Mucosa of descending colon (tissue), 3 donors: Measurements from ENCODE around the gene PRSS33. TPM values are rescaled to one million over a fixed set of nuclear protein-coding genes. Genes with fewer than 3 reads are reported as not detected.

Experiments used
- ATAC-seq: fragments of 200-7000 bp; cut with Tn5 transposase; one replicate; pipeline ENCODE4 v1.9.1; 2020; ENCODE audit warnings: mild to moderate bottlenecking, moderate library complexity
- DNase-seq, 3 donors: peaks; one replicate each; pipeline ENCODE4 v3.0.0-alpha.2; 2020
- H3K36me3 ChIP-seq: fragments of 200-600 bp; one replicate; pipeline ENCODE4 v1.8.0; 2021; ENCODE audit warnings: low read depth, mild to moderate bottlenecking
- H3K4me1 ChIP-seq: fragments of 200-600 bp; one replicate; pipeline ENCODE4 v1.8.0; 2021; ENCODE audit warnings: low read depth, mild to moderate bottlenecking
- H3K4me3 ChIP-seq: fragments of 200-600 bp; one replicate; pipeline ENCODE4 v1.8.0; 2021; ENCODE audit warnings: mild to moderate bottlenecking
- H3K9me3 ChIP-seq: fragments of 200-600 bp; one replicate; pipeline ENCODE4 v1.8.0; 2021; ENCODE audit warnings: mild to moderate bottlenecking
- CTCF ChIP-seq: fragments of 200-600 bp; IDR thresholded peaks from one replicate; pipeline ENCODE4 v1.8.0; 2022; ENCODE audit warnings: antibody characterized with exemption, mild to moderate bottlenecking
- intact Hi-C, 2 donors: fragments of 100-400 bp; cut with DNase I in 1 of 2; cut with micrococcal nuclease in 1 of 2; formaldehyde crosslinking; loops; one replicate each; pipeline versions ENCODE4 v1.11.0 to v1.11.1; 2022; cut with DNase I, micrococcal nuclease
- total RNA-seq, 3 donors: library from RNA; stranded (reverse); fragmentation: NEBNext Ultra II Directional in 2 of 3; extraction: Animal tissue kit (Norgen Biotek cat#: 25700) in 2 of 3; gene quantifications; one replicate each; pipeline versions ENCODE4 v1.2.1 to v1.2.4, GENCODE V29; 2021 to 2023
- donor health status: DM: no; HTN: no; CAD: no; lungs with moderate emphysema.
- donor health status: DM: no; HTN: no; CAD: no.
- donor health status: DM: no; HTN: yes; CAD: no.

PRSS33 gene
- total RNA-seq, 3 donors from 2014 or later: not detected

GRCh38 chr16:2827831-2828520 lies 40.6 kb upstream of the PRSS33 start:
- intact Hi-C loops: no loop called here
- DNase-seq: peak in 1 of 3 donors; percentile 22
- ATAC-seq: no peak
- peaks cover 13% of the 10 kb centered on the region for H3K4me1 ChIP-seq
- no peak overlapping the region for H3K4me3 ChIP-seq
- H3K9me3 ChIP-seq: no peaks in the 10 kb centered on the region
- no peaks in the 10 kb centered on the region for H3K36me3 ChIP-seq
- no peak for TF ChIP-seq CTCF

- H3K9me3 ChIP-seq: no peaks in the 10 kb centered on the region
- intact Hi-C loops: no loop called here
- ATAC-seq (no peak), DNase-seq (peak in 1 of 3 donors; percentile 26)
- H3K36me3 ChIP-seq: no peaks in the 10 kb centered on the region
- H3K4me3 ChIP-seq: no peak overlapping the region
- TF ChIP-seq CTCF: no peak
- H3K4me1 ChIP-seq: peaks cover 13% of the 10 kb centered on the region
These were observed 40.0 kb upstream of the PRSS33 start for GRCh38 chr16:2827374-2827791.

- no peak for TF ChIP-seq CTCF
- DNase-seq (peak in 1 of 3 donors; percentile 27), ATAC-seq (no peak)
- intact Hi-C loops: no loop called here
- H3K36me3 ChIP-seq: no peaks in the 10 kb centered on the region
- H3K4me1 ChIP-seq: peaks cover 13% of the 10 kb centered on the region
- H3K4me3 ChIP-seq: no peak overlapping the region
- H3K9me3 ChIP-seq: no peaks in the 10 kb centered on the region
These were observed 39.4 kb upstream of the PRSS33 start for GRCh38 chr16:2826591-2827373.

GRCh38 chr16:2825906-2826305 lies 38.5 kb upstream of the PRSS33 start:
- peak in 1 of 3 donors; percentile 18 for DNase-seq

More at GRCh38 chr16:2825906-2826305, 38.5 kb upstream of the PRSS33 start:
- Histone ChIP-seq H3K36me3 (no peaks in the 10 kb centered on the region), H3K9me3 (no peaks in the 10 kb centered on the region), H3K4me1 (peaks cover 13% of the 10 kb centered on the region), H3K4me3 (no peak overlapping the region)
- TF ChIP-seq CTCF: no peak
- no peak for ATAC-seq
- intact Hi-C loops: no loop called here
